ENCODE measurements around the gene TPPP3. TPM values are rescaled to one million over a fixed set of nuclear protein-coding genes. Genes with fewer than 3 reads are reported as not detected.

The TPPP3 gene
- total RNA-seq, 1 donor from 2014 or later: 3.2 TPM

DNA sequence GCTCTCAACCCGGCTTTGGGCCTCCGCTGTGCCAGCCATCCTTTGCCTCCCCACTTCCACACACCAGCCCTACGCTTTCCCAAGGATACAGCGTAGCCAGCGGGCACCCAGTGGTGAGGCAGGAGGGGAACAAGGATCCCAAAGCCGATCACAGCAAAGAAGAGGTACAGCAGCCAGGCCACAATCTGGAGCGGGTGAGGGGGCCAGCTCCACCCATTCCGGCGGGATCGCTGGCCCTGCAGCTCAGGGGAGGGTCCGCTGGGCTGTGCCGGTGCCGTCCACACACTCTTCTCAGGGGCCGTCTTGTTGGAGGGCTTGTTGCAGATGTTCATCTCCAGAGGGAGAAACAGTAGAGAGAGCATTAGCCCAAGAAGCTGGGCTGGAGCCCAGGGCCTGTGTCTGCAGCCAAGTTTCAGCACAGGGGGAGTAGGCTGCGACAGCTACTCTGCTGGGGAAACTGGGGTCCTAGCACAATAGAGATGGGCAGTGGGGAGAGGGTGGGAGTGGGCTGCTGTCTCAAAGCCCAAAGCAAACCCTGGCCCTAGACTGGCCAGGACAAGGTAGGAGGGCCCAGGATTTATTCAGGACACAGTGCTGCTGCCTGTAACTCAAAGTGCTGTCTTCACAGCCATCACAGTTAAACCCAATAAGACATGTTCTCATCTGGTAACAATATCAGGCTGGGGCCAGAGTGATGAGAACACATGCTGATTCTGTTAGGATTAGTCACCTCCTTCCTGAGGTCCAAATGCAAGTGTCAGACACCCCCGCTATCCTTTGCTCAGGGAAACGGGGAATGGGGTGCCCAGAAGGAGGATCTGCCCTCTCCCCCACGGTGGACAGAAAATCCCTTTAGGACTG, 13.0 kb upstream of the TPPP3 start:
- DNase-seq (ENCODE audit: extremely low read depth, low read depth, low spot score): no peak

DNA sequence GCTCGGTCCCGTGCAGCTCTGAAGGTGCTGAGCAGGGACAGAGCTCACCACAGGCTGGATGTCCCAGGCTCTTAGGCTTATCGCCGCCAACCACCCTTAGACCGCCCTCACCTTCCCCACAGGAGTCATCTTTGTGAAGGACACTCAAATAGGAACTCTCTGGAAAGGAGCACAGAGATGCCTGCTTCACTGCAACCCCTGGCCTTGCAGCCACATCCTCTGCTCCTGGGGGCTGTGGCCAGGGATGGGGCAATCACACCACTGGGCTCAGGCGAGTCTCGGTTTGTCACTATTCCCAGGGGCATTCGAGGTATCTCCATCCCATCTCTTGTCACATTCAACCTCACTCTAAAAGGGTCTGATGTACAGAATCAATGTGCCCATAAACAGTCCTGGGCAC, 12.0 kb upstream of the TPPP3 start:
- DNase-seq (ENCODE audit: extremely low read depth, low read depth, low spot score): no peak

- no peak for DNase-seq (ENCODE audit: extremely low read depth, low read depth, low spot score)
These were observed 11.5 kb upstream of the TPPP3 start for GRCh38 chr16:67404740-67405226.

- DNase-seq (ENCODE audit: extremely low read depth, low read depth, low spot score): no peak
These were observed 10.8 kb upstream of the TPPP3 start for GRCh38 chr16:67403976-67404555.

- no peak for DNase-seq (ENCODE audit: extremely low read depth, low read depth, low spot score)
These were observed 7.6 kb upstream of the TPPP3 start for GRCh38 chr16:67400901-67401300.

GRCh38 chr16:67399749-67400704, 6.7 kb upstream of the TPPP3 start:
- no peak for DNase-seq (ENCODE audit: extremely low read depth, low read depth, low spot score)

DNA sequence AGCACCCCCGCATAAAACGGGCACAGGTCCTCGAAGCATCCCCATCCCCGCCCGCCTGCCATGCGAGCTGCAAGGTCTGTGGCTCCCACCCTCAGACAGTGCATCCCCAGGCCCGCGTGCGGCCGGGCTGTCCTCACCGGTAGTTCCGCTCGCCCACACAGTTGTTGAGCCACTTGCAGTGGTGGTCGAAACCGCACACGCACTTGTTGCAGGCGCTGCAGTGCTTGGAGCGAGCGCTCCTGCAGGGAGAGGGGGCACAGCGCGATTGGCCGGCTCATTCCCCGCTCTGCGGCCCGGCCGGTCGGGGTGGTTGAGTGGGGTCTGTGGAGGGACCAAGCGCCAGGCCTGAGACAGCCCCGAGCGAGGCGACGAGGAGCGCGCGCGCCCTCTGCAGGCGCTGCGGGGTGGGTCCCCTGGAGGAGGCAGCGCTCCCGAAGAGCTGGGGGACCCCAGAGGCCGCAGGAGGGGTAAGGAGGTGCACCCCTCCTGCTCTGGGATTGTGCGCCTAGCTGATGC, 6.0 kb upstream of the TPPP3 start:
- no peak for DNase-seq (ENCODE audit: extremely low read depth, low read depth, low spot score)

- DNase-seq (ENCODE audit: extremely low read depth, low read depth, low spot score): no peak
These were observed 5.4 kb upstream of the TPPP3 start for GRCh38 chr16:67398546-67399217.

GRCh38 chr16:67397812-67398545, 4.7 kb upstream of the TPPP3 start:
- DNase-seq (ENCODE audit: extremely low read depth, low read depth, low spot score): no peak

DNA sequence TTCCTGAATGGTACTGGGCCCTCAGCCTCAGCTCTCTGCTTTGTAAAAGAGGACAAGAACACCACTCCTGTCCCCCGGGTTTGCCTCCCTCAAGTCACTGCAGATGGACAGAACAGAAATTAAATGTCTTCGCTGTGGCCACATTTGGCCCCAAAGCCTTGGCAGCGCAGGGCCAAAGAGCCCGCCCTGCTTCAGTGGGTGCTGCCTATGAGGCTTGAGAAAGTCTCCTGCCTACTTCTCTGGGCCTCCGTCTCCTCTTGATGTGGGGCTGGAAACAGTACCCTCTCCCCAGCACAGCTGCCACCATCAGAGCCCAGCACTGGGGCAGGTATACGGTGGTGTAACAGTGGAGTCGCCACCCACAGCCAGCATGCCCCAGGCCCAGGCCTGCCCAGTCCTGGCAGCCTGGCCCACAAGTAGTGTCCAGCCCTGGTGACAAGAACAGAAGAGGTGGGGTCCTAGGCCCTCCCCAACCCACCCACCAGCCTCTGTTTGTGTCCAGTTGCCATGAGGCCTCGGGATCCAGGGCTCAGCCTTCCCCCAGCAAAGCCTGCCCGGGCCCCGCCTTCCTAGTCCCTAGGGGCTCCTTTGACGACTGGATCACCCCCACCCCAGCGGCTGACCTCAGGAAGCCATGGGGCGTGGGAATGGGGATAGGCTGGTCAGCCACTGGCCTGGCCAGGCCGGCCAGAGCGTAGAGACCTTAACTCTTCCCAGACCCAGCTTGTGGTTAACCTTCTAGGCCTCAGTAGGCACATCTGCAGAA, 3.9 kb upstream of the TPPP3 start:
- no peak for DNase-seq (ENCODE audit: extremely low read depth, low read depth, low spot score)

DNA sequence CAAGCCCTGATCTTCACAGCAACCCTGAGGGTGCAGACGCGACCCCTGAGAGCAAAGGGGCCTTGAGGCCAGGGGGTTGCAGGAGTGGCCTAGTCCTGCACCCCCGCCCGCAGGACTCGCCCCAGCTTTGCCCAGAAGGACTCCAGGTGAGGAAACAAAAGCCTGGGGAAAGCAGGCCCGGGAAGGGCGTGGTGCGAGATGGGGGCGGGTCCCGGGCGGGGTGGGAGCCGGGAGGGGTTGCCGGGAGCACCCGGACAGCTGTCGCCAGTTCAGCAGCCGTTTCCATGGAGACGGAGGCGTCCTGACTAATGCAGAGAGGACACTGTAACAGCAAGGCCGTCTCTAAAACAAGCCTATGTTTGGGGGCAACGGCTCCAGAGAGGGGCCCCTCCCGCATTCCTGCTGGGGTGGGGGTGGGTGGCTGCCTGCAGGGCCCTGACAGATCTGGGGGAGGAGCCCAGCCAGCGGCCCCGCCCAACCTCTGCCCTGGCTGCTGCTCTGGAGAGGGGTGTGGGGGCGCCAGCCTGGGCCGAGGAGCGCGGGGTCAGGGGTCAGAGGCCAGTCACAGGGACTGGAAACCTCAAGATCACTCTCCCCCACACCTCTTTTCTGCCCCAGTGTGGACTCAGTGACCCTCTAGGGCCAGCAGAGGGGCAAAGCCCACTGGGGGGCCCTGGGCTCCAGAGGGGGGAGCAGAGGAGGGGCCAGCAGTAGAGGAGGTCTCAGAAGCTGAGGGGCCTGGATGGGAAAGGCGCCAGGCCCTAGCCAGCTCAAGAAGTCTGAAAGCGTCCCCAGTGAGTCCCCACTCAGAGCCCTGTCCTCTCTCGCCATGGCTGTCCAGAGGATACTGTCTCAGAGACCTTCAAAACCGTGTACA, 3.1 kb upstream of the TPPP3 start:
- DNase-seq (ENCODE audit: extremely low read depth, low read depth, low spot score): no peak

- no peak for DNase-seq (ENCODE audit: extremely low read depth, low read depth, low spot score)
These were observed 2.3 kb upstream of the TPPP3 start for GRCh38 chr16:67395458-67396158.

GRCh38 chr16:67395105-67395457, 1.8 kb upstream of the TPPP3 start:
- no peak for DNase-seq (ENCODE audit: extremely low read depth, low read depth, low spot score)

GRCh38 chr16:67394155-67395104, 1.1 kb upstream of the TPPP3 start:
- no peak for DNase-seq (ENCODE audit: extremely low read depth, low read depth, low spot score)

DNA sequence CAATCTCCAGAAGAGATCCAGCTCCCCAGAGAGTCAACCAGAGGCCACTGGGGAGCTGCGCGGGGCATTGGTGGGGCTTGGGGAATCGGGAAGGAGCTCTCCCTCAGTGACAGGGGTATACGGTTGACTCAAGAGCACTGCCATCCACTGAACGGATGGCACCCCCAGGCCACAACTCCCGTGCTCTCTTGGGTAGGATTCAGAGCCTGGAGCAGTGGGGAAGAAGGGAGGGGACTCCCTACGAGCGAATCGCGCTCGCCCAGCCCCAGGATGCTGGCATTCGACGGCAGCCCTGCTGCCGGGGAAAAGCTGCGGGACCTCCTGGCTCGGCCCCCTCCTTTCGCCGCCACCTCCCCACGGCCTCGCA, 473 bp upstream of the TPPP3 start:
- DNase-seq (ENCODE audit: extremely low read depth, low read depth, low spot score): no peak

DNA sequence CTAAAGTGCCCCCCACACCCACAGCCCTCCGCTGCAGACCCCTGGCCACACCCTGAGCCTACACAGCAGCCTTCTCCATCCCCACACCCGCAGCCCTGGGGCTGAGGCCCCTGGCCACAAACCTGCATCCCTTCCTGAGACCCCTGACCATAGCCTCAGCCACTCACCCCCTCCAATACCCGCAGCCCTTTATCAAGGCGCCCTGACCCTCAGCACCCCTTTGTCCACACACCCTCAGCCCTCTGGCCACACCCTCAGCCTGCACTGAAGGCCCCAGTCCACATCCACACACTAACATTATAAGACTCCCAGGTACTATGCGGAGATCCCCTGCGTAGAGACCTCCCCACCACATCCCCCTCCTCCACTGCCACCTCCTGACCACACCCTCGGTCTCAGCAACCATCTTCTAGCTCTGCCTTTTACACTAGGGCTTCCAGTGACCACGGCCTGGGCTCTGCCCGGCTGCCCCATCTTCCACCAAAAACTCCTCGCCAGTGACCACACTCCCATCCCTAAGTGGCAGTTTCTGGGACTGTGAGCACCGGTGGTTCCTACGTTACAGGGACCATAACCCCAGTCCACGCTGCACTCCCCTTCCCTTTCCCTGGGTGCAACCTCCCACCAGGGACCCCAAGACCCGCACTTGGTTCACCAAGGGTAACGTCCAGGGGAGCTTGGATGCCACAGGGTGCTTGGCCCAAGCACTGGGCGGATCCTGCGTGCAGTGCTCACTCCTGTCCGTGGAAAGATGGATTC, 818 bp downstream of the TPPP3 start:
- no peak for DNase-seq (ENCODE audit: extremely low read depth, low read depth, low spot score)

All from glomerular endothelial cell (primary cell).